KOPT-K1 (cell line): Measurements from ENCODE around the gene TRAIP.
"Not testable (repeated sequence)": the region's sequence is repeated elsewhere in the genome, so short reads cannot be mapped to it uniquely, and the experiment has no call there.

Experiments
- H3K27ac ChIP-seq: fragments of 200-600 bp; sonication (generic); 2 replicates; pipeline ENCODE4 v1.5.1; 2016; ENCODE audit warnings: antibody characterized with exemption, mild to moderate bottlenecking, low read depth, low read length; ENCODE audit not compliant: poor library complexity, severe bottlenecking
- H3K36me3 ChIP-seq: fragments of 200-600 bp; sonication (generic); 2 replicates; pipeline ENCODE4 v1.5.1; 2017; ENCODE audit warnings: antibody characterized with exemption, mild to moderate bottlenecking, low read length, moderate library complexity; ENCODE audit not compliant: insufficient read depth
- H3K9me3 ChIP-seq: fragments of 200-600 bp; sonication (generic); 2 replicates; pipeline ENCODE4 v1.5.1; 2017; ENCODE audit warnings: antibody characterized with exemption, low read length, mild to moderate bottlenecking; ENCODE audit not compliant: insufficient read depth, poor library complexity, severe bottlenecking

TRAIP gene

DNA sequence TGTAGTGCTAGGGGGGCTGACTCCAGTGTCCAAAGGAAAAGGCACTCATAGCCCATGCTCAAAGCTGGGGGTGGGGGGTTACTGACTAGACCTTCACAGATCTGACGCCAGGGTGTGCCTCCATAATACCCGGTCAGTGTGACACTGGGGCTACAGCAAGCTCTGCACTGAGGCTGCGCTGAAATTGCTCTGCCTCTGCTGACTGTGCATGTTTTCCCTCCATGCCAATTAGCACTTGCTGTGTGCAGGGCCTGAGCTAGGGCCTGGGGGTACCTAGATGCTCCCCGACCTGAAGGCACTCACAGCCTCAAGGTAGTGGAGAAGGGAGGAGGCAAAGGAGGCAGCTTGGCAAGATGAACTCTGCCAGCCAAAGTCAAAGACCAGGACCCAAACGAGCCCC lies 8.1 kb upstream of the TRAIP start:
- H3K27ac ChIP-seq: no peak overlapping the region
- no peaks in the 10 kb centered on the region for H3K36me3 ChIP-seq
- no peaks in the 10 kb centered on the region for H3K9me3 ChIP-seq

DNA sequence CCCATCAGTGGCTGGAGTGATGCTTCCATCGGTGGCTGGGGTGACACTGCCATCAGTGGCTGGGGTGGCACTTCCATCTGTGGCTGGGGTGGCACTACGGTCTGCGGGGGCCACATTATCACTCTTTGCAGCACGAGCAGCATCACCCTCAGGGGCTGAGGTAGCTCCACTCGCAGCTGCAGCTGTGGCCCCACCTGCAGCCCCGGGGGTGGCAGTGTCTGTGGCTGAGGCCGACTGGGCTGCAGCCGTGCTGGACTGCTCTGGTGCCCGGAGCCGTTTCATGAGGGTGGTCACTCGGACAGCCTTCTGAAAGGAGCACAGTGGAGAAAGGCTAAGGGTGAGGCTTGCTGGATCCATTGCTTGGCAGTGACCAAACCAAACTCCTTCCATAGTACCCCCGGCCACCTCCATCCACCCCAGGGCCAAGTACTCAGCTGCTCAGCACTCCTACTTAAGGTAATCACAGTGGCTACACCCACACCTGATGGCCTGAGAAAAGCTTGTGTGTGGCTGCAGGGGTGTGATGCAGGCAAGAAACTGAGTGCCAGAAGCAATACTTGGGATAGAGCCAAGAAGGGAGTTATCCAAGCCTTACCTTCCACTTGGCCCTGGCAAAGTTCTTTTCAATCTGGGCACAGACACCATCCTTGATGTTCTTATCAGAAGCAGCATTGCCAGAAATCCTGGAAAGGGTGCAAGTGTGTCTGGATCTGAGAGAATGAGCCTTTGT lies 3.4 kb upstream of the TRAIP start:
- H3K9me3 ChIP-seq: no peaks in the 10 kb centered on the region
- H3K36me3 ChIP-seq: no peaks in the 10 kb centered on the region
- H3K27ac ChIP-seq: no peak overlapping the region

- no peaks in the 10 kb centered on the region for H3K9me3 ChIP-seq
- H3K36me3 ChIP-seq: peaks cover 16% of the 10 kb centered on the region; the same call in 1 of the 2 replicates
- H3K27ac ChIP-seq: peak overlapping the region; percentile 52
Observed at GRCh38 chr3:49855662-49856061, 702 bp downstream of the TRAIP start.

- Histone ChIP-seq H3K9me3 (no peaks in the 10 kb centered on the region), H3K36me3 (peaks cover 76% of the 10 kb centered on the region), H3K27ac (no peak overlapping the region)
Observed at GRCh38 chr3:49845694-49846093, 10.7 kb downstream of the TRAIP start.

DNA sequence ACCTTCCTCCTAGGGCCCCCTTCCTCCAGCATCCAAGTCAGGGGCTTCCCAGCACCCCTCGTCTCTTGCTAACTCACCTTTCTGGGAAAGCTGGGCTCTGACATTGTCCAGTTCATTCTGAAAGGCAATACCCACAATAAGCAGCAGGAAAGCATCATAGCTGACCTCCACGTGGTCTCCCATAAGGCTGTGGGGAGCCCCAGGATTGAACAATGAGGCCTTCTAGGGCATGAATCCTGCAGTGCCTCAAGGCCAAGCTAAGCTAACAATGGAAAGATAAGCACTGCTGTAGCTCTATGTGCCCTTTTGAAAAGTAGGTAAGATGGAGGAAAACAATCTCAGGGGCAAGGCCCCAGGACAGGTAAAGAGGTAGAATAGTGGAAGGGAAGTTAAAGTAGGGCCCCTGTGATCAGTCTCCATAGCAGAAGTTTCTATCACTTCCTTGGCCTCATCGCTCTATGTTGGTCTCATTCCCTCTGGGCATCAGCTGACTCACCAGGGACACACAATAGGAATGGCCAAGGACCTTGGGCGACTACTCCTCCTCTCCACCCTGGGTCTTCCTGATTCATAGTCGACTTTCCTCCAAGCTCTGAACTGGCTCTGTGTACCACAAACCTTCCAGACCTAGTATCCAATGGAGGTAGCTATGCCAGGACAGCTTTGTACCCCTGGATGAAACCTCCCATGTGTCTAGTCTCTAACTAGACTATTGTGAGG lies 11.7 kb downstream of the TRAIP start:
- no peak overlapping the region for H3K27ac ChIP-seq
- H3K36me3 ChIP-seq: peaks cover 86% of the 10 kb centered on the region

DNA sequence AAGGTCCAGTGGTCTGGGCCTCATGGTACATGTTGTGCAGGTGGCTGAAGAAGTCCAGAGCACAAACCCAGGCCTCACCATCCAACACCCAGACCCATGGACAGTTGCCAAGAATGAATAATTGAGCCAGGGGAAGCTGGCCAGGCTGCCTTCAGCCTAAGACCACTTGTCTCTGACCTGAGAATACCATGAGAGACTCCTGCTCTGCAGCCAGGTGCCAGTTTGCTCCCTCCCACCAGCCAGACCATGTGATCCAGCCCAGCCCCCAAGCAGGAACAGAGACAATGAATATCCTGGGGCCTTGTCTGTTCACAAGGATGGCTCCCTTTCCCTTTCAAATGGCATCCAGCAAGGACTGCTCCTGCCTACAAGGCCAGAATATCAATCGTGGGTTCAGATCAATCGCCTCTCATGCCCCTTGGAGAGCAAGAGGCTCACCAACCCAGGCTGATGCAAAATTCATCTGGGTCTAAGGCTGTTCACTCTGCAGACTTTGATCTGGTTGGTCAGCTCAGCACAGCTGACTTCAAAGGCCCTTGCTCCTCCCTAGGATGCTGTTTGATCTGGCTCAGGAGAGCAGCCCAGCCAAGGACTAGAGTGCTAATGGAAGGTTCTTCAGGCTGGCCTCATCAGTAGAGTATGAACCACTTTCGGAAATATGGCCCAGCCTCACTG lies 13.4 kb downstream of the TRAIP start:
- Histone ChIP-seq H3K9me3 (no peaks in the 10 kb centered on the region), H3K27ac (no peak overlapping the region), H3K36me3 (peaks cover 92% of the 10 kb centered on the region)

More for the DNA sequence above, 11.7 kb downstream of the TRAIP start:
- no peaks in the 10 kb centered on the region for H3K9me3 ChIP-seq

DNA sequence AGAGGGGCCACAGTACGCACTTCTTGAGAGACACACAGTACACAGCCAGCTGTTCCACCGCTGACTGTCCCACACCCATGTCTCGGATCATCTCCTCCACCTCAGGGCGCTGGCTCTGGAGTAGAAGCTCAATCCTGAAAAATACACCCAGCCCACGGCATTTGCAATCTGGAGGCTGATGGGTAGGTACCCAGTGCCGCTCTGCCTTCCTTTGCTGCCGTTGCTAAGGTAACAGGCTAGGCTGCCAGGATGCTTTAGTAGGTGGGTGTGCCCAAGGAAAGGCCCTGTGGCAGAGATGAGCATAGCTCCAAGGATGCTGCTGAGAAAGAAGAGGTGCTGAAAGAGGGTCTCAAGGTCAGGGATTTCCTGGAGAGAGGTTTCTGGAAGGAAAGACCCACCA lies 14.6 kb downstream of the TRAIP start:
- no peaks in the 10 kb centered on the region for H3K9me3 ChIP-seq
- H3K36me3 ChIP-seq: peaks cover 94% of the 10 kb centered on the region
- no peak overlapping the region for H3K27ac ChIP-seq

DNA sequence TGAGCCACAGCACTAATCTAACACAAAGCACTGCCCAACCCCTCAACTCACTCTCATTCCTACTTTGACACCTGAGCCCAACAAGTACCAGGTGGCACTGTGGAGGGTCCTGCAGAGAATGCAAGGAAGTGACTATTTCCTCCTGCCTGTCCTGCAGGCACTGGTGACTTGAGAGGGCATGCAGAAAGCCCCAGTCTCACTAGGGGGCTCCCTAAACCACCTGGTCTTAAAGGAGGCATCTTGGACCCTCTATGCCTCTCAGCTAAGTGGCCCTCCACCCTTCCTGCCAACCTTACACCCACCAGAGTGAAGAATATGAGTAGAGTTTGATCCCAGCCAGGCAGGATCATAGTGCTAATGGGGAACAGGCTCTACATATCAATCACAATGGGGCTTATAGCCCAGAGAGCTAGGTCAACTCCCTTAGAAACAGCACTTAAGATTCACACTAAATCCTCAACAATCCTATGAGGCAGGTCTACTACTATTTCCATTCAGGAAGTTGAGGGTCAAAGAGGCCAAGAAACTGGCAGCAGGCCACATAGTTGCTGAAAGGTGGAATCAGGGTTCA lies 15.2 kb downstream of the TRAIP start:
- H3K36me3 ChIP-seq: peaks cover 95% of the 10 kb centered on the region

GRCh38 chr3:49840388-49840787 lies 16.0 kb downstream of the TRAIP start:
- H3K27ac ChIP-seq: no peak overlapping the region
- H3K9me3 ChIP-seq: no peaks in the 10 kb centered on the region
- H3K36me3 ChIP-seq: peaks cover 92% of the 10 kb centered on the region

More for the DNA sequence above, 15.2 kb downstream of the TRAIP start:
- no peak overlapping the region for H3K27ac ChIP-seq
- no peaks in the 10 kb centered on the region for H3K9me3 ChIP-seq

- Histone ChIP-seq H3K27ac (no peak overlapping the region), H3K9me3 (no peaks in the 10 kb centered on the region), H3K36me3 (peaks cover 92% of the 10 kb centered on the region)
Observed at GRCh38 chr3:49839193-49839809, 17.1 kb downstream of the TRAIP start.

DNA sequence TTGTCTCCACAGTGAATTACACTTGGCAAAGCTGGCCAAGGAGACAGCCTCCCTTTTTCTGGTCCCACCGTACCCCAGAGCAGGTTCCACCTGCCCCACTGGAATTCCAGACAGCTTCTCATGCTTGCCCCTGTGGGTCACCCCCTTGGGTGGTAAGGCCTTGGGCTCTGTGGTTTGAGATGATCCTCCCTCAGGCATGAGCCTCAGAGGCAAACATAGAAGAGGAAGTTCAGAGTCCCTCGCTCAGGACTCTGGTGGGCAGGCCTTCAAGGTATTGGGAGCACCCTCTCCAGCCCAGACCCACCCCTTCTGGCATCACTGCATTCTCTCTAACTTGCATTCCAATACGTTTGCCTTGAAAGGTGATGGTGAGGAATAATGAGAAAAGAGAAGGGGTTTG lies 25.0 kb downstream of the TRAIP start:
- no peak overlapping the region for H3K27ac ChIP-seq
- no peaks in the 10 kb centered on the region for H3K9me3 ChIP-seq
- peaks cover 87% of the 10 kb centered on the region for H3K36me3 ChIP-seq

GRCh38 chr3:49826016-49826415 lies 30.3 kb downstream of the TRAIP start:
- H3K36me3 ChIP-seq: peaks cover 42% of the 10 kb centered on the region

DNA sequence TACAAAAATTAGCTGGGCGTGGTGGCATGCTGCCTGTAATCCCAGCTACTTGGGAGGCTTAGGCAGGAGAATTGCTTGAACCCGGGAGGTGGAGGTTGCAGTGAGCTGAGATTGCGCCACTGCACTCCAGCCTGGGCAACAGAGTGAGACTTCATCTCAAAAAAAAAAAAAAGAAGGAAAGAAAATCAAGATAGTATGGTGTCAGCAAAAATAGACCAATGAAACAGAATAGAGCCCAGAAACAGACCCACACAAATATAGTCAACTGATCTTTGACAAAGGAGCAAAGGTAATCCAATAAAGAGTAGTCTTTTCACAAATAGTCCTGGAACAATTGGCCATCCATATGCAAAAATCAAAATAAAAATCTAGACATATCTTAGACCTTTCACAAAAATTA lies 33.2 kb downstream of the TRAIP start:
- H3K9me3 ChIP-seq: not testable (repeated sequence)
- H3K36me3 ChIP-seq: peaks cover 13% of the 10 kb centered on the region

More at GRCh38 chr3:49826016-49826415, 30.3 kb downstream of the TRAIP start:
- Histone ChIP-seq H3K9me3 (no peaks in the 10 kb centered on the region), H3K27ac (no peak overlapping the region)

GRCh38 chr3:49813497-49814174 lies 42.7 kb downstream of the TRAIP start, which contains the start of gene UBA7:
Gene UBA7, minus strand, starts transcription at chr3:49813953. Its CDS starts 166 bp downstream, at chr3:49813787.
- Histone ChIP-seq H3K9me3 (no peaks in the 10 kb centered on the region), H3K27ac (peak within 1 kb of the TSS; percentile 88), H3K36me3 (peaks cover 38% of the 10 kb centered on the region; the same call in 1 of the 2 replicates)

More for the DNA sequence above, 33.2 kb downstream of the TRAIP start:
- H3K27ac ChIP-seq: not testable (repeated sequence)
